Measurements from ENCODE around the gene B4GALT2.

- TF ChIP-seq CEBPB (tag; IDR thresholded peaks at IDR 0.05) (no peak), KAT7 (CRISPR knock-in tag; IDR thresholded peaks at IDR 0.05; ENCODE audit: borderline replicate concordance) (no peak), SRF (CRISPR knock-in tag; IDR thresholded peaks at IDR 0.05) (peak in 1 of 2 experiments; percentile 86; a peak in 1 of 4 replicates), EP300 (IDR thresholded peaks at IDR 0.05; ENCODE audit: low read length) (peak; percentile 63; the same call in 1 of the 2 replicates), BDP1 (IDR thresholded peaks at IDR 0.05; ENCODE audit: insufficient read depth, insufficient read length) (no peak), ELF4 (CRISPR knock-in tag; IDR thresholded peaks at IDR 0.05) (no peak), POLR2A (conservative IDR thresholded peaks at IDR 0.05) (no peak), CTCF (IDR thresholded peaks at IDR 0.05 in 2 of 3, conservative IDR thresholded peaks at IDR 0.05 in 1 of 3; ENCODE audit: insufficient read depth in 2 of 3, low read depth in 1 of 3, low read length in 3 of 3) (peak; percentile 94 to 95 (median 95)), POLR3G (IDR thresholded peaks at IDR 0.05; ENCODE audit: extremely low read depth, insufficient read length, insufficient replicate concordance) (no peak)
- TF ChIP-seq, protein P1, sequence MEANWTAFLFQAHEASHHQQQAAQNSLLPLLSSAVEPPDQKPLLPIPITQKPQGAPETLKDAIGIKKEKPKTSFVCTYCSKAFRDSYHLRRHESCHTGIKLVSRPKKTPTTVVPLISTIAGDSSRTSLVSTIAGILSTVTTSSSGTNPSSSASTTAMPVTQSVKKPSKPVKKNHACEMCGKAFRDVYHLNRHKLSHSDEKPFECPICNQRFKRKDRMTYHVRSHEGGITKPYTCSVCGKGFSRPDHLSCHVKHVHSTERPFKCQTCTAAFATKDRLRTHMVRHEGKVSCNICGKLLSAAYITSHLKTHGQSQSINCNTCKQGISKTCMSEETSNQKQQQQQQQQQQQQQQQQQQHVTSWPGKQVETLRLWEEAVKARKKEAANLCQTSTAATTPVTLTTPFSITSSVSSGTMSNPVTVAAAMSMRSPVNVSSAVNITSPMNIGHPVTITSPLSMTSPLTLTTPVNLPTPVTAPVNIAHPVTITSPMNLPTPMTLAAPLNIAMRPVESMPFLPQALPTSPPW (CRISPR knock-in tag; IDR thresholded peaks at IDR 0.05): no peak
- TF ChIP-seq, protein P2, sequence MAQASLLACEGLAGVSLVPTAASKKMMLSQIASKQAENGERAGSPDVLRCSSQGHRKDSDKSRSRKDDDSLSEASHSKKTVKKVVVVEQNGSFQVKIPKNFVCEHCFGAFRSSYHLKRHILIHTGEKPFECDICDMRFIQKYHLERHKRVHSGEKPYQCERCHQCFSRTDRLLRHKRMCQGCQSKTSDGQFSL (CRISPR knock-in tag; IDR thresholded peaks at IDR 0.05): no peak
- TF ChIP-seq, protein P2 (tag; IDR thresholded peaks at IDR 0.05): no peak
Observed at GRCh38 chr1:44036409-44037139, 57.6 kb downstream of the B4GALT2 start.

All from K562 (cell line).